ENCODE measurements around the gene CMSS1.

The CMSS1 gene

DNA sequence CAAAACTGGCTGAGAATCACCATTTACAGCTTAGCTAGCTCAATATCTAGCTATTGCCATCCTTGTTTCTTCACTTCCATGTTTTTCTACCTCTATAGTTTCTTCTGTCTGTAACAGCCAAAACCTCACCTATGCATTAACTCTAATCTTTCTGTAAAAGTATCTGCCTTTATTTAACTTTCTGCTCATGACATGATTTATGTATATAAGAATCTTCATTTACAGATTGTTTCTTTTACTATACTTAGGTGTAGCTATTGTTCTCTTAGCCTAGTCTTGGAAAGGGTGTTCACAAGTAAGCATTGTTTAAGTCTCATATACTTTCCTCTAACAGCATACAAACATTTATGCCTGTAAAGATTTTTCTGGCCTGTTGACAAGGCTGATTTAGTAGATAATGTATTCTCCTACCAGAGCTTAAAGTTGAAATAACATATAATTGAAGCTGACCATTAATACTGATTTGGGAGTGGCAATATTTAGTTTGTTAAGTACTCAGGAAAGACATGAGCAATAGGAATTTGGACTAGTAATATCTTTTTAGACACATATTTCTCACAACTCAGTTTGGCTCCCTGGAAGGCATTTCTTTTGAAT is 287.3 kb downstream of the CMSS1 start:
- TF ChIP-seq SIN3A (IDR thresholded peaks at IDR 0.05; ENCODE audit: borderline replicate concordance, insufficient read depth, low read length) (no peak), FOXP2 (optimal IDR thresholded peaks at IDR 0.05; ENCODE audit: borderline replicate concordance, extremely low read depth, extremely low read length, insufficient read depth) (no peak), POLR2AphosphoS5 (IDR thresholded peaks at IDR 0.05; ENCODE audit: low read depth, low read length) (no peak), TAF1 (IDR thresholded peaks at IDR 0.05; ENCODE audit: borderline replicate concordance, insufficient read depth, low read length) (no peak)
- TF ChIP-seq, protein P1, sequence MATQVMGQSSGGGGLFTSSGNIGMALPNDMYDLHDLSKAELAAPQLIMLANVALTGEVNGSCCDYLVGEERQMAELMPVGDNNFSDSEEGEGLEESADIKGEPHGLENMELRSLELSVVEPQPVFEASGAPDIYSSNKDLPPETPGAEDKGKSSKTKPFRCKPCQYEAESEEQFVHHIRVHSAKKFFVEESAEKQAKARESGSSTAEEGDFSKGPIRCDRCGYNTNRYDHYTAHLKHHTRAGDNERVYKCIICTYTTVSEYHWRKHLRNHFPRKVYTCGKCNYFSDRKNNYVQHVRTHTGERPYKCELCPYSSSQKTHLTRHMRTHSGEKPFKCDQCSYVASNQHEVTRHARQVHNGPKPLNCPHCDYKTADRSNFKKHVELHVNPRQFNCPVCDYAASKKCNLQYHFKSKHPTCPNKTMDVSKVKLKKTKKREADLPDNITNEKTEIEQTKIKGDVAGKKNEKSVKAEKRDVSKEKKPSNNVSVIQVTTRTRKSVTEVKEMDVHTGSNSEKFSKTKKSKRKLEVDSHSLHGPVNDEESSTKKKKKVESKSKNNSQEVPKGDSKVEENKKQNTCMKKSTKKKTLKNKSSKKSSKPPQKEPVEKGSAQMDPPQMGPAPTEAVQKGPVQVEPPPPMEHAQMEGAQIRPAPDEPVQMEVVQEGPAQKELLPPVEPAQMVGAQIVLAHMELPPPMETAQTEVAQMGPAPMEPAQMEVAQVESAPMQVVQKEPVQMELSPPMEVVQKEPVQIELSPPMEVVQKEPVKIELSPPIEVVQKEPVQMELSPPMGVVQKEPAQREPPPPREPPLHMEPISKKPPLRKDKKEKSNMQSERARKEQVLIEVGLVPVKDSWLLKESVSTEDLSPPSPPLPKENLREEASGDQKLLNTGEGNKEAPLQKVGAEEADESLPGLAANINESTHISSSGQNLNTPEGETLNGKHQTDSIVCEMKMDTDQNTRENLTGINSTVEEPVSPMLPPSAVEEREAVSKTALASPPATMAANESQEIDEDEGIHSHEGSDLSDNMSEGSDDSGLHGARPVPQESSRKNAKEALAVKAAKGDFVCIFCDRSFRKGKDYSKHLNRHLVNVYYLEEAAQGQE (IDR thresholded peaks at IDR 0.05; ENCODE audit: insufficient read depth in 1 of 2, low read depth in 2 of 2, low read length in 2 of 2), result no peak

DNA sequence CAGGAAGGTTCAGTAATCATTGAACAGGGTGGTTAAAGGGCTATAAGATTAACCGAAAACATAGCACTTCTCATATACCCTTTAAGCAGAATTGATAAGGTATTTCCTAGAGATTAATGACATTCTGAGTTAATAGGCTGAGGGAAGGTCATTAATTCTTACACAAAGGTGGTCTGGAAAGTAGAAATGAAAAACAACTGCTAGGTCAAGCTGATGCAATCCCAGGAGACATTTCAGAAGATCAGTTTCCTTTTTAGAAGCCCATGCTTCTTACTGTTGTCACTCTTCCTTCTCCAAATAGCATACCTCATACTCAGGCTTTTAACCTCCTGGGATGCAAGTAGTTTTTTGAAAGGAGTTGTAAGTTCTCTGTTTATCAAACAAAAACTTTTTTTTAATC is 287.8 kb downstream of the CMSS1 start:
- TF ChIP-seq TAF1 (IDR thresholded peaks at IDR 0.05; ENCODE audit: borderline replicate concordance, insufficient read depth, low read length) (no peak), POLR2AphosphoS5 (IDR thresholded peaks at IDR 0.05; ENCODE audit: low read depth, low read length) (no peak), SIN3A (IDR thresholded peaks at IDR 0.05; ENCODE audit: borderline replicate concordance, insufficient read depth, low read length) (no peak), FOXP2 (optimal IDR thresholded peaks at IDR 0.05; ENCODE audit: borderline replicate concordance, extremely low read depth, extremely low read length, insufficient read depth) (no peak)
- TF ChIP-seq, protein P1 (IDR thresholded peaks at IDR 0.05; ENCODE audit: insufficient read depth in 1 of 2, low read depth in 2 of 2, low read length in 2 of 2), result no peak

DNA sequence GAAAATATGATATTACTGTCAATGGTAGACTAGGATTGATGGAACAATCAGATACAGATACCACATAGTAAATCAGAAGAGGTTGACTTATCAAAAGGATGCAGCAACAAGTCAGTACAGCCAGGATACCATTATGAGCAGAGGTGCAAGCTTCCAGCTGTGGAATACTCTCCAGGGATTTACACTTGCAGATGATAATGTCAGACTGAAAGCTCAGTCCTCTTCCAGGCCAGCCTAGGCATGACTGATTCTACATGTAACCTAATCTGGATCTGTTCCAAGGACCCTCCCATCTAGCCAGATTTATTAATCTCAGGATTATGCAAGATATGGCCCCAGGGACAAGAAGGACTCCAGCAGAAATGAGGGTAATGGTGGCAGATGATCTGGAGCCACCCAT is 288.4 kb downstream of the CMSS1 start:
- TF ChIP-seq, protein P1 (IDR thresholded peaks at IDR 0.05; ENCODE audit: insufficient read depth in 1 of 2, low read depth in 2 of 2, low read length in 2 of 2), result no peak
- TF ChIP-seq SIN3A (IDR thresholded peaks at IDR 0.05; ENCODE audit: borderline replicate concordance, insufficient read depth, low read length) (no peak), FOXP2 (optimal IDR thresholded peaks at IDR 0.05; ENCODE audit: borderline replicate concordance, extremely low read depth, extremely low read length, insufficient read depth) (no peak), TAF1 (IDR thresholded peaks at IDR 0.05; ENCODE audit: borderline replicate concordance, insufficient read depth, low read length) (no peak), POLR2AphosphoS5 (IDR thresholded peaks at IDR 0.05; ENCODE audit: low read depth, low read length) (no peak)

DNA sequence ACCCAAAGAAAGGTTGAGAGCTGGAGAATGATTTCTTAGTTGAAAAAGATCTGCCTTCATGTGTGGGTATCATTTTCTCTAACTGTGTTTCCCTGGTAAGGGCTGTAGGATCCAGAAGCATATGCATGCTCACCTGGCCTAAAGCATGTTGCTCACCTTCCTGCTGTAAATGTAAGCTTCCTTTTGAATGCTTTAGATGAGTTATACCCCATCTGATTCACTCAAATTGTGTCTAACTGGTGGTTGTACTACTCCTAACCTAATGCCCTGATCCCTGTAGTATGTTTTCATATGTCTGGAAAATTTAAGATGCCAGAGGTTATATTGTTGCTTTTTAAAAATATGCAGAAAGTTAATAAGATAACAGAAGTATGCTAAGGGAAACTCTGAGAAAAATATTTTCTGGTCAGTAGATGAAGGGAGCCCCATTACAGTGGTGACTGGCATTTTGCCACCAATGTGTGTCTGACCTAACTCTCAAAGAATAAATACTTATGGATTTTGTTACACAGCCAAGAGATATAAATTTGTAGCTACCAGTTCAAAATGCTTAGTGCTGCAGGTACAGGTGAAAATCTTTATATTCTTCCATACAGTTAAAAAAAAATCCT is 289.0 kb downstream of the CMSS1 start:
- TF ChIP-seq POLR2AphosphoS5 (IDR thresholded peaks at IDR 0.05; ENCODE audit: low read depth, low read length) (no peak), SIN3A (IDR thresholded peaks at IDR 0.05; ENCODE audit: borderline replicate concordance, insufficient read depth, low read length) (no peak), TAF1 (IDR thresholded peaks at IDR 0.05; ENCODE audit: borderline replicate concordance, insufficient read depth, low read length) (no peak), FOXP2 (optimal IDR thresholded peaks at IDR 0.05; ENCODE audit: borderline replicate concordance, extremely low read depth, extremely low read length, insufficient read depth) (no peak)
- TF ChIP-seq, protein P1 (IDR thresholded peaks at IDR 0.05; ENCODE audit: insufficient read depth in 1 of 2, low read depth in 2 of 2, low read length in 2 of 2), result no peak
